NCI-H1930 (cell line): Measurements from ENCODE around the gene PRR36.

Experiments
- DNase-seq, 2 experiments: peaks; one replicate each; lab custom pipeline; 2025; lab: John Stamatoyannopoulos, UW

Gene PRR36

DNA sequence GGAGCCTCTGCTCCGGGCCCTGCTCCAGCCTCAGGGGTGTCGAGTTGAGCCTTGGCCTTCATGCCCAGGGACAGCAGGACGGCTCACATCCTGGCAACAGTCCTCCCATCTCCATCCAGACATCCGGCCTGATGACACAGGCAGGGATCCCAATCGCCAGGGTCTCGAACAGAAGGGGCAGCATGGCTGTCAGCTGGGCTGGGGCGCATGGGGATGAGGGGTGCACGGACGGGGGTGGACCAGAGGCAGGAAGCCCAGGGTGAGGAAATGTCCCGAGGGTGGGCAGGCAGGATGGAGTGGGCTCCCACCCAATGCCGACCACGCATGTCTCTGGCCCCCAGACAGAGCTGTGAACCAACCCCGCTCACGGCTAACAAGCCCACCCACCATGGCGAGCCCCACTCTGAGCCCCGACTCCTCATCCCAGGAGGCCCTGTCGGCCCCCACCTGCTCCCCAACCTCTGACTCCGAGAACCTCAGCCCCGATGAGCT is 28.0 kb downstream of the PRR36 start:
- DNase-seq = no peak

DNA sequence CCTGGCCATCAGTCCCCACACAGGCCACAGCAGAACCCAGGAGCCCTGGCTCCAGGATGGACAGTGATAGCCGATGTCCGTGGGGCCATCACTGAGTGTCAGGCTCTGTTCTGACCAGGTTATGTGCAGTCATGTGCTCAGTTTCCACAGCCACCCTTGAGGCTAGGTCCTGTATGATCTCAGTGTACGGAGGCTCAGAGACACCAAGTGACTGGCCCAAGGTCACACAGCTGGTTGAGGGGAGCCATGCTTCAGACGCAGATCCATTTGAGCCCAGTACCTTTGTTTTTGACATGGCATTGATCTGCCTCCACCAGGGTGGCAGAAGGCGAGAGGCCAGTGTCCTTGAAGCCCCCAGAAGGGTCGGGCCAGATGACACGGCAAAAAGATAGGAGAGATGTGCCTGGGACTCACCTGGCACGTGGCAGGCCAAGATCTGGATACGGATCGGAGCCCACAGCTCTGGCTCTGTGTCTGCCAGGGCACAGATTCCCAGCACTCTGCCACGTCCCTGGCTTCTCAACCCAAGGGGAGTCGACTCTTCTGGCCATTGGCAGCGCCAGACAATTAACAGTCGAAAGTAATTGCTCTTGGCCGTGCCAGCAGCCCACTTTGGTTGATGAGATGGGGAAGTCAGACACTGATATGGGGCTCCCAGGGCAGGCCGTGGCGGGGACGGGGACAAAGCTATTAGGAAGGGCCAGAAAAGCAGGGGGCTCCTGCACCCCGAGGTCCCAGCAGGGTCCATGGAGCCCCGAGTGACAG is 28.6 kb downstream of the PRR36 start:
- DNase-seq = no peak

DNA sequence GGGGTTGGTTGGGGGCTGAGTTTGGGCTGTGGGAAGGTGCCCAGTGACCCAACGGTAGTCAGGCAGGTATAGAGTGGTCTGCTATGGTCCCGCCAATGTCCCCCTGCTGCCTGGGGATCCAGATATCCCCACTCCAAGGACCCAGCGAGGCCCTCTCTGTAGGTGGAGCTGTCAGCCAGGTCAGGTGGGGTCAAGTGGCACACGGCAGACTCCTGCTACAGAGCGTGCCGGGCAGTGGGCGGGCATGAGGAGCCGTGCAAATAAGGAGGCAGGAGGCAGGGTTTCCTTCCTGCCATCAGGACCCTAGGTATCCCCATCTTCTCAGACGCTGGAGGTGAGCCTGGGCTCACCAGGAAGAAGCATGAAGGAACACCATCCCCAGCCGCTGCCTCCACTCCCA is 29.2 kb downstream of the PRR36 start:
- no peak for DNase-seq

DNA sequence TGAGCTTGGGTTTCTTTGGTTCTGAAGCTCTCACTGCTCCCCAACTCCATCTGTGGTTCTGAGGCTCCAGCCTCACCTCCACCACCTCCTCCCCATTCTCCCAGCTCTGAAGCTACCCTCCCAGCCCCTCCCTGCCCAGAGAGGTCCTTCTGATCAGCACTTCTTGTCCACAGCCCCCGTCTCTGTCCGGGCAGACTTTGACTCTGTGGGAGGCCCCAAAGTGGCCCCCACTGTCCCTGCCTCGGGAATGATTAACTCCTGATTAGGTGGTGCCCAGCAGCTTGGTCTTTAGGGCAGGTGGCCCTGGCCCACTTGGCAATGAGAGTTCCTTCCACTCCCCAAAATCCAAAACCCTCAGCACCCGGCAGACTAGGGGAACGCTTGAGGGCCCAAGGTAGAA is 29.8 kb downstream of the PRR36 start:
- DNase-seq = no peak

DNA sequence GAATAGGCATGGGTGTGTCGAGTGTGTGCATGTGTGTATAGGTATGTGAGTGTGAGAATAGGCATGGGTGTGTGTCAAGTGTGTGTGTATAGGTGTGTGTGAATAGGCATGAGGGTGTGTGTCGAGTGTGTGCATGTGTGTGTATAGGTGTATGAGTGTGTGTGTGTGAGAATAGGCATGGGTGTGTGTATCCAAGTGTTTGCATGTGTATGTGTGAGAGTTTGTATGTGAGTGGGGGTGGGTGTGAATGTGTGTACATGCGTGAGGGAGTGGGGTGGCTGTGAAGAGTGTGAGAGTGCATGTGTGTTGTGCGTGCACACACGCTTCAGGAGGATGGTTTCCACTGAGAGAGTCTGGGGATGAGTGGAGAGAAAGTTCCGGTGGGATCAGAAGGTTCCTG is 30.7 kb downstream of the PRR36 start:
- DNase-seq = no peak

DNA sequence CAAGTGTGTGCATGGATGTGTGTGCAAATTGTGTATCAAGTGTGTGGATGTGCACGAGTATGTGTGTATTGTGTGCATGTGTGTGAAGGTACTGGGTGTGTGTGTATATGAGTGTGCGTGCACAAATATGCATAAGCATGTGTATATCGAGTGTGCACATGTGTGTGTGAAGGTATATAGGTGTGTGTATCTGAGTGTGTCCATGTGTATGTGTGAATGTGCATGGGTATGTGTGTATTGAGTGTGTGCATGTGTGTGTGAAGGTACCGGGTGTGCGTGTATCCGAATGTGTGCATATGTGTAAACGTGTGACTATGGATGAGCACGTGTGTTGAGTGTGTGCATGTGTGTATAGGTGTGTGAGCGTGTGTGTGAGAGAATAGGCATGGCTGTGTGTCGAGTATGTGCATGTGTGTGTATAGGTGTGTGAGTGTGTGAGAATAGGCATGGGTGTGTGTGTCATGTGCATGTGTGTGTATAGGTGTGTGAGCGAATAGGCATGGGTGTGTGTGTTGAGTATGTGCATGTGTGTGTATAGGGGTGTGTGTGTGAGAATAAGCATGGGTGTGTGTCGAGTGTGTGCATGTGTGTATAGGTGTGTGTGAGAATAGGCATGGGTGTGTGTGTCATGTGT is 31.4 kb downstream of the PRR36 start:
- DNase-seq = no peak

DNA sequence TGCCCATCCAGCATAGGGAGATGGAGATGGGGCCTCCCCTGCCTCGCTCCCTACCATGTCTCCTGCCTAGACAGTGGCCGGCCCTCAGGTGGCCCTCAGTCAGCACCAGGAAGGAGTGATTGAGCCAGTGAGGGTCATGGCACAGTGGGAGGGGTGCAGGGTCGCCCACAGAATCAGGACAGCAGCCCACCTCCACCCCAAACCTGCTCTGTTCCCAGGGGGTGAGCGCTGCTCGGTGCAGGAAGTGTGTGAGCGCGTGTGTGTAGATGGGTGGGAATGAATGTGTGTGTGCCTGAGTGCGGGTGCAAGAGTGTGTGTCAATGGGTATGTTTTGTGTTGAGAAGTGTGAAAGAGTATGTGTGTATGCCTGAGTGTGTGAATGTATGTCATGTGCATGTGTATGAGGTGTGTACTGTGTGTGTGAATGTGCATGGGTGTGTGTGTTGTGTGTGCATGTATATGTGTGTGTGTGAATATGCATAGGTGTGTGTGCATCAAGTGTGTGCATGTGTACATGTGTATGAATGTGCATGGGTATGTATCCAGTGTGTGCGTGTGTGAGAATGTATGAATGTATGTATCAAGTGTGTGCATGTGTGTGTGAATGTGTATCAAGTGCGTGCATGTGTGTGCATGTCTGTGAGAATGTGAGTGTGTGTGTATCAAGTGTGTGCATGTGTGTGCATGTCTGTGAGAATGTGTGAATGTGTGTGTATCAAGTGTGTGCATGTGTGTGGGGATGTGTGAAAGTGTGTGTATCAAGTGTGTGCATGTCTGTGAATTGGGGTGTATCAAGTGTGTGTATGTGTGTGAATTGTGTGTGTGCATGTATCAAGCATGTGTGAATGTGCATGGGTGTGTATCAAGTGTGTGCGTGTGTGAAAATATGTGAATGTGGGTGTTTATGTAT is 32.2 kb downstream of the PRR36 start:
- DNase-seq = no peak

DNA sequence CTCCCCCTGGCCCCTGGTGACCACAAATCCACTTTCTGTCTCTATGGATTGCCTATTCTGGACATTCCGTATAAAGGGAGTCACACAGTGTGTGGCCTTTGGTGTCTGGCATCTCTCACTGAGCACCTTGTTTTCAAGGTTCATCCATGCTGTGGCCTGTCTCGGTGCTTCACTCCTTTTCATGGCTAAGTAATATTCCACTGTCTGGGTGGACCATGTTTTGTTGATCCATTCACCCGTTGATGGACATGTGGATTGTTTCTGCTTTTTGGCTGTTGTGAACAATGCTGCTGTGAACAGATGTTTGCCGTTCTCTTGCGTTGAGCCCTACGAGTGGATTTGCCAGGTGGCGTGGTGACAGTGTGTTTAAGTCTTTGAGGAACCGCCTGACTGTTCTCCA is 33.6 kb downstream of the PRR36 start:
- DNase-seq = no peak

DNA sequence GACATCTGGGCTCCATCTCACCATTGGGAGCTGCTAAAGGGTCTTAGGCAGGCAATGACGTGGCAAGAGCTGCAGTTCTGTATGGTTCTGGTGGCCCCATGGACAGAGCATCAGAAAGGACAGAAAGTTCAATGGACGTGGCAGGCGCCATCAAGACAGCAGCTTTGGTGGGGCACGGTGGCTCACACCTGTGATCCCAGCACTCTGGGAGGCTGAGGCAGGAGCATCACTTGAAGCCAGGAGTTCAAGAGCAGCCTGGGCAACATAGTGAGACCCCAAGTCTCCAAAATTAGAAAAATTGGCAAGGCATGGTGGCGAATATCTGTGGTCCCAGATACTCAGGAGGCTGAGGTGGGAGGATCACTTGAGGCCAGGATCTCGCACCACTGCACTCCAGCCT is 34.7 kb downstream of the PRR36 start:
- DNase-seq = no peak

DNA sequence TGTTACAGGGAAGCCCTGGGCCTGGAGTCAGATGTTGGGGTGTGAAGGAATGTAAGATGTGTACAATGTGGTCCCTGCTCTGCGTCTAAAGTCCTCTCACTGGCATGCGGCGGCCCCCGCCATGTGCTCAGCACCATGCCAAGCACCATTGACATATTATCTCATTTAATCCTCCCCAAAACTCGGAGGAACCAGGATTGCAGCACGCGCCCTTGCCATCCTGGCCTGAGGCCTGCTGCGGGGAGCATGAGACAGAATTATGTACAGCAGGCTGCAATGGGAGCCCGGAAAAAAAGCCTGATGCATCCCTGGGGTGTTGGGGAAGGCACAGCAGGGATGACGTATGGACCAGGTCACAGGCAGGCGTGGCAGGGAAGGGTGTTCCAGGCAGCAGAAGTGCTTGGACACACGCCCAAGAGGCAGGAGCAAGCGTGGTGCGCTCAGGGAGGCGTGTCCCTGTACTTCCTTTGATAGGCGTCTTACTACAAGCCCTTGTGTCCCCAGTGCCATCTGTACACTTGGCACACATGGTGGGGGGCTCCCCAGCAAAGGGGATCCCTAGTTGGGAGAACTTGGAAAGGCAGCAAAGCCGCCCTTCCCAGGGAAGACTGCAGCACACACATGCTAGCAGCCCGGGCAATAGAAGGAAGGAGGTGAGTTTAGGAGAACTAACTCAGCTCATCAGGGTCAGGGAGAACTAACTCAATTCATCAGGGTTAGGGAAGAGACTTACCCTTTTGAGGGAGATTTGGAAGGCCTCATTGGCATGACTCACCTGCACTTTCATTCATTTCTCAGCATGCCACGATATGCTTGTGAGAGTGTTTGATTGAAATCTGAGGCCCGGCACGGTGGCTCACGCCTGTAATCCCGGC is 40.7 kb downstream of the PRR36 start:
- DNase-seq = no peak

DNA sequence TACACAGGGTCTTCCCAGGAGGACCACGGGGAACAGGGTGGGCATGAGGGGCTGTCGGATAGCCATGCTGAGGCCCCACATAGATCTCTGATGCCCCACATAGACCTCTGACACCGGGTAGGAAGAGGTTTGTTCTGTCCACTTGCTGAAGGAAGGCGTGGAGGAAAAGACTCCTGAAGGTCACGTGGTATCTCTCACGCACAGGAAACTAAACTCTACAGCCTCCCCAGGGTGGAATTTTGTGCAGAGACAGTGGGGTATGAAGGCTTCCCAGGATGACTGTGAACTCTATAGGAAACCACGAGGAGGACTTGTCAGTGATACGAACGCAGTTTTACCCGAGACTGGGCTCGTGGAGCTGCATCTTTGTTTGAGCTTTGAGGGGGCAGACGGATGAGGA is 41.4 kb downstream of the PRR36 start:
- DNase-seq = no peak

DNA sequence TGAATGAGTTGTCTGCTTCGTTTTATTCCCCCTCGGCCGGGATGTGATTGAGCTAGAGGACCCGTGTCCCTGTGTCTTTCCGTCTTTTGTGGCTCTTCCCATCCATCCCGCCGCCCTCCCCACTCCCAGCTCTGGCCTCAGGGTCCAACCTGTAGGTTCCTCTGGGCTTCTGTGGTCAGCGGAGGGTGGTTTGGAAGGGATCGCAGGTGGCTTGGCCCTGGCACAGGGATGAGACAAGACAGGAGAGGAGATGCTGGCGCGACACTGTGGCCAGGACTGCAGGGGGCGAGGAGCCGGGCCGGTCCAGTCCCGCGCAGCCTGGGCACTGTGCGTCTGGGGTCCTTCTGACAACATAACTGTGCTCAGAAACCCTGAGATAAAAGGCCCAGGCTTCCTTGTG is 42.2 kb downstream of the PRR36 start:
- no peak for DNase-seq

DNA sequence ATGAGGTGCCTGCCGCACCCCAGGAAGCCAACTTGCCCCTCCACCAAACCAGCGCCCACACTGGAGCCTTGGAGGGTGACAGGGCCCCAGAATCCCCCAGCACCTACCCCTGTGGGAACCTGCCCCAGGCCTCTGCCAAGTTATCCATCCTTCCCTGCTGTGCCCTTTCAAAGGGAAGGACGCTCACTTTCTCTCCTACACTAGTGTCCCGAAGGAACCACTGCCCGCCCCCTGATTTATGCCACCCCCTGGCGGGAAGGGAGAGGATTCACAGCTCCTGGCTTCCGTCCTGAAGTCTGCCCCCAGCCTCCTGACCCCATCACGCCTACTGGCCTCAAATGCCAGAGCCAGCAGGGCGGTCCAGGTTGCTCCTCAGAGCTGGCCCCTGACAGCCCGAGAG is 42.7 kb downstream of the PRR36 start:
- DNase-seq = no peak

DNA sequence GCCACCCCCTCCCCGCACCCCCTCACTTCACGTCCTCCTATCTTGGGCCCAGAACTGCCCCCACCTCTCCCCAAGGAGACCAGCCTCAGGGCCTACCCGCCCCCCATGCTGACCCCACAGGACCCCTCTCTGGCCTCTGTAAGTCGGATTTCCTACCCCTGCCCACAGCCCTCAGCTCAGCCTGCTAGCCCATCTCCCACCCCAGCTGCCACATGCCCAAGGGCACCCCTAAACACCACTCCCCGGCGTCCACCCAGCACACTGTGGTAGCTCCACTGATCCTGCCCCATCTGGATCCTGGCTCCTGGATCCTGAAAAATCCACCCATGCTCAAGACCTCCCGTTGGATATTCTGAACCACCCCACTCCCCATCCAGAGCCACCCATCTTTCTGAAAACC is 43.4 kb downstream of the PRR36 start:
- DNase-seq = no peak

DNA sequence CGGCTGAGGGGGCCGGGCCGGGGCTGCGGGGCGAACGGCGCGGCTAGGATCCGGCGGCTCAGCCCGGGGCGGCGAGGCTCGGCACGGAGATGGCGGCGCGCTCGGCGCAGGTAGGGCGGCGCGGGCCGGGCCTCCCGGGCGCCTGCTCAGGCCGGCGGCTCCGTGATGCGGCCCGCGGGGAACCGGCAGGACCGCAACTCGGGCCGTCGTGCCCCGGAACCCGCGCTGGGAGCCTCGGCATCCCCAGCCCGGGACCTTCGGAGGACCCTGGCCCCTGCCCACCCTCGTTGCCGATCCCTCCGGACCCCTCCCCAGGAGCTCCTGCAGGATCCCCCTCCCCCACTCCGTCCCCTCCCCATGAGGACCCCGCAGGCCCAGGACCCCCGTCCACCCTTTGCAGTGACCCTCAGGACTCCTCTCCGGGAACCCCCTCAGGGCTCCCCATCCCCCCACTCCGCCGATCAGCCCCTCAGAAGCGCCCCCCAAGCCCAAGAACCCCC is 43.9 kb downstream of the PRR36 start:
- DNase-seq = no peak

DNA sequence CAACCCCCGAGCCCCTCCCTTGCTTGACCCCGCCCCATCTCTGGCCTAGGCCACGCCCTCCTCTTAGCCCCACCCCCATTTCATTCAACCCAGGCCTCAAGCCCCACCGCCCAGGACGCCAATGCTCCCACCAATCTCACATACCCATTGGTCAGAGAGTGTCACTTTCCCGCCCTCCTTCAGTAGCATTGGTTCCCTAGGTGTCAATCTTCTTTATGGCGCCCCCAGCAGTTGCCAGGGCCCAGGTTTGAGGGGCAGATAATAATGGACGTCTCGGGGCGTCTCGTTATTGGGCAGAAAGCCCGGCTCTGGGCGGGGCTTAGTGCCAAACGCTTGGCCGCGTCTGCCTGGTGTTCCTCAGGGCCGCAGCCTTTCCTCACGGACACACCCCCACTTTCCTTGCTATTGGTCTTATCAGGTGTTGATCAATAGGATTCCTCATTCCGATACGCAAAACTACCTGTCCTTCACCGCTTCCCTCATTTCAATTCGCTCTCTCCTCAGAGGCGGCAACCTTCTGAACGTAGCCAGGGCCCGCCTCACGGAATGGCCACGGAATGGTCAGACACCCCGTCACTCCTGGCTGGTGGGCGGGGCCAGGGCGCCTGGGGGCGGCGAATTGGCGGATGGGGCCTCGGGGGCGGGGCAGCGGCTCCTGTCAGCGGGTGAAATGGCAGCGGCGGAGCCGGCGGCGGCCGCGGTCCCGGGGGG is 44.5 kb downstream of the PRR36 start, which contains the start of gene EVI5L:
TSS of gene EVI5L (plus strand) at position 658 of the 711 bp plus-strand sequence. CDS start 16,325 bp downstream, outside the sequence.
- peak; percentile 100 for DNase-seq

DNA sequence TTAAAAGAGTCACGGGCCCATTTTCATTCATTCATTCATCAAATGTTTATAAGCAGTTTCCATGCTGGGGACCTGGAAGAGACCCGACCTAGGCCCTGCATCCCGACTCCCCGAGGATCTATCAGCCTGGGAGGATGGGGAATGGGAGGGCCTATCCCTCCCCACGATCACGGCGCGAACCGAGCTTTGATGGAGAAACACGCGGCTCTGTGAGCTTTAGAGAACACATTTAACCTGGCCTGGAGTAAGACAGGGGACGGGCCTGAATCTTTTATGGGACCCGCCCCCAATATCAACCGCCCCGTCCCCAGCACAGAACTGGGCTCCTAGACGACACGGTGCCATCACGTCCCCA is 45.0 kb downstream of the PRR36 start:
- DNase-seq = no peak

DNA sequence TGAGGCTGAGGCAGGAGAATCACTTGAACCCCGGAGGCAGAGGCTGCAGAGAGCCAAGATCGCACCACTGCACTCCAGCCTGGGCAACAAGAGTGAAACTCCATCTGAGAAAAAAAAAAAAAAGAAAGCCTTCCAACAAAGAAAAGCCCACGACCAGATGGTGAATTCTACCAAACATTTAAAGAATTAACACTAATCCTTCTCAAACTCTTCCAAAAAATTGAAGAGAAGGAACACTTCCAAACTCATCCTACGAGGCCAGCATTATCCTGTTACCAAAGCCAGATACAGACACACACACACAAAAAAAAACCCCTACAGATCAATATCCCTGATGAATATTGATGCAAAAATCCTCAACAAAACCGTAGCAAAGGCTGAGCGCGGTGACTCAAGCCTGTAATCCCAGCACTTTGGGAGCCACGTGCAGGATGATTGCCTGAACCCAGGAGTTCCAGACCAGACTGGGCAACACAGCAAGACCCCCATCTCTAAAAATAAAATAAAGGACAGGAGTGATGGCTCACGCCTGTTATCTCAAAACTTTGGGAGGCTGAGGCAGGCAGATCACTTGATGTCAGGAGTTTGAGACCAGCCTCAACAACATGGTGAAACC is 50.4 kb downstream of the PRR36 start:
- no peak for DNase-seq

DNA sequence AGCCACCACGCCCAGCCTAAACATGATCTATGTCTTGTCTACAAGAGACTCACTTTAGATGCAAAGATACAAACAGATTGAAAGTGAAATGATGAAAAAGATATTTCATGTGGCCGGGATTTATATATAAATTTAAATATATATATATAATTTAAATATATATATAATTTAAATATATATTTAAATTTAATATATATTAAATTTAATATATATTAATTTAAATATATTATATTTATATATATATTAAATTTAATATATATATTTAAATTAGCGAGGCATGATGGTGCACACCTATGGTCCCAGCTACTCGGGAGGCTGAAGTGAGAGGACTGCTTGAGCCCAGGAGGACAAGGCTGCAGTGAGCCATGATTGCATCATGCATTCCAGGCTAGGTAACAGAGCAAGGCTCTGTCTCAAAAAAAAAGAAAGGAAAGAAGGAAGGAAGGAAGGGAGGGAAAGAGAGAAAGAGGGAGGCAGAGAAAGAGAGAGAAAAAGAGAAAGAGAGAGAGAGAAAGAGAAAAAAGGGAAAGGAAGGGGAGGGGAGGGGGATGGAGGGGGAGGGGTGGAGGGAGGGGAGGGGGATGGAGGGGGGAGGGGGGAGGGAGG is 51.2 kb downstream of the PRR36 start:
- DNase-seq = no peak

DNA sequence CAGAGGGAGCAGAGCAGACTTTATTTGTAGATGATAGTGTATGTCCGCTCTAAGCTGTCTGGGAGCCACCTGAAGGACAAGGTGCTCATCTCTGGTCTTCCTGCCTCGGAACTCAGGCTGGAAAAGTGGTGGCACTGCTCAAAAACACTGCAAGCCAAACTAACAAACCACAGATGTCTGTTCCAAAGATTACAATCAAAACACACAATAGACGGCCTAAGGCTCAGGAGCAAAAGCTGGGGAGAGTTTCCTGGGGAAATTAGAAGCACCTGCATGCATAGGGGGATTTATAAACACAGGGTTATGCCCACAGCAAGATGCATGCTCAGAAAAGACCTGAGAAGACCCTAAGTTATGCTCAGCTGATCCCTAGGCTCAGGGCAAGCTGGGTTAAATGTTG is 53.6 kb downstream of the PRR36 start:
- DNase-seq = no peak
